ENCODE data around the gene FAM3B. TPM values are rescaled to one million over a fixed set of nuclear protein-coding genes. Genes with fewer than 3 reads are reported as not detected.

Gene FAM3B, protein sequence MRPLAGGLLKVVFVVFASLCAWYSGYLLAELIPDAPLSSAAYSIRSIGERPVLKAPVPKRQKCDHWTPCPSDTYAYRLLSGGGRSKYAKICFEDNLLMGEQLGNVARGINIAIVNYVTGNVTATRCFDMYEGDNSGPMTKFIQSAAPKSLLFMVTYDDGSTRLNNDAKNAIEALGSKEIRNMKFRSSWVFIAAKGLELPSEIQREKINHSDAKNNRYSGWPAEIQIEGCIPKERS
- 0.47 and 0.71 TPM in 2 replicates for total RNA-seq (2022)
- Bru-seq, nascent RNA: percentile 15 among the genes with signal in this experiment
- BruChase-seq, experiment 1, labeled RNA remaining after a 6-hour chase: percentile 8 among the genes with signal in this experiment
- BruChase-seq, experiment 2, labeled RNA remaining after a 2-hour chase: percentile 18 among the genes with signal in this experiment
- long read RNA-seq: 0 reads

DNA sequence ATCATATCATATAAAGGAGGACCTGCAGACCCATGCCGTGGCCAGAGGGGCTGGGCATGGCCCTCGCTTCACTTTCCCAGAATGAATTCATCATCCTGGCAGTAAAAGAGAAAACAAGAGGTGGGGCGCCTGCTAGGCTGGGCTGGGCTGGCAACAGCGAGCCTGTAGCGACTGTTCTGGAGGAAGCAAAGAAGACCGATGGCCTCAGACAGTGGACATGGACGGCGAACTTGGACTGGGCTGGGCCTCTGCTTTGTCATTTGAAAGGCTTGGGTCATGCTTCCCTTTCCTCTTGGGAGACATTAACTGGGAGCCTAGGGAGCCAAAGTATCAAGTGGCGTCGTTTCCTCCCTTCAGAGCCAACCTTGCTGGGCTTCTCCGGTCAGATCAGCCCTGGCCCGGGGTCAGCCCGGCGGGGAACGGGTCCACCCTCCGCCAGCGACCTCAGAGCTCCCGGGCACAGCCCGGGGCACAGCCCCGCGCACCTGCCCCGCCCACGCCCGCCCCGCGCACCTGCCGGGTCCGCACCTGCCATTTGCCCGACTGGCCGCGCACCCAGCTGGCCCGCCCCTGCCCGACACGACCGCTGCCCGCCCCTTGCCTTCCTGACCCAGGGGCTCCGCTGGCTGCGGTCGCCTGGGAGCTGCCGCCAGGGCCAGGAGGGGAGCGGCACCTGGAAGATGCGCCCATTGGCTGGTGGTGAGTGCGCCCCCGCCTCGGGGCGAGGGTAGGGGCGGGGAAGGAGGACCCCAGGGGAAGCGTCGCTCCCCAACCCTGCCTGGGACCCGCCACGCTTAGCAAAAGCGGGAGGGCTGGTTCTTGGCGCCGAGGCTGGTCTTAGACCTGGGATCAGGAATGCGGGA lies at the start of gene FAM3B:
FAM3B (plus strand) TSS at position 602 of the 863 bp plus-strand sequence; CDS start at position 681, 79 bp downstream.
- peaks cover 5% of the 10 kb centered on the region for H3K36me3 Mint-ChIP-seq (ENCODE audit: insufficient read depth, unreplicated experiment)
- CTCF ChIA-PET: no interaction called here
- H3K4me1 Mint-ChIP-seq (ENCODE audit: low read depth, unreplicated experiment): no peaks in the 10 kb centered on the region
- H3K27me3 Mint-ChIP-seq (ENCODE audit: unreplicated experiment): peaks cover 47% of the 10 kb centered on the region
- H3K9me3 Mint-ChIP-seq (ENCODE audit: low read depth, unreplicated experiment): no peaks in the 10 kb centered on the region
- DNase-seq: peak; percentile 26
- TF ChIP-seq, protein P1, sequence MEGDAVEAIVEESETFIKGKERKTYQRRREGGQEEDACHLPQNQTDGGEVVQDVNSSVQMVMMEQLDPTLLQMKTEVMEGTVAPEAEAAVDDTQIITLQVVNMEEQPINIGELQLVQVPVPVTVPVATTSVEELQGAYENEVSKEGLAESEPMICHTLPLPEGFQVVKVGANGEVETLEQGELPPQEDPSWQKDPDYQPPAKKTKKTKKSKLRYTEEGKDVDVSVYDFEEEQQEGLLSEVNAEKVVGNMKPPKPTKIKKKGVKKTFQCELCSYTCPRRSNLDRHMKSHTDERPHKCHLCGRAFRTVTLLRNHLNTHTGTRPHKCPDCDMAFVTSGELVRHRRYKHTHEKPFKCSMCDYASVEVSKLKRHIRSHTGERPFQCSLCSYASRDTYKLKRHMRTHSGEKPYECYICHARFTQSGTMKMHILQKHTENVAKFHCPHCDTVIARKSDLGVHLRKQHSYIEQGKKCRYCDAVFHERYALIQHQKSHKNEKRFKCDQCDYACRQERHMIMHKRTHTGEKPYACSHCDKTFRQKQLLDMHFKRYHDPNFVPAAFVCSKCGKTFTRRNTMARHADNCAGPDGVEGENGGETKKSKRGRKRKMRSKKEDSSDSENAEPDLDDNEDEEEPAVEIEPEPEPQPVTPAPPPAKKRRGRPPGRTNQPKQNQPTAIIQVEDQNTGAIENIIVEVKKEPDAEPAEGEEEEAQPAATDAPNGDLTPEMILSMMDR (IDR thresholded peaks at IDR 0.05; ENCODE audit: unreplicated experiment): no peak
- H3K27ac Mint-ChIP-seq (ENCODE audit: unreplicated experiment): no peak within 1 kb of the TSS
- H3K4me3 Mint-ChIP-seq (ENCODE audit: low read depth, unreplicated experiment): peak within 1 kb of the TSS; percentile 50
- intact Hi-C loops (cut with micrococcal nuclease; ENCODE audit: unreplicated experiment): no loop called here
- BruUV-seq (replicated peaks): no TSS peak

DNA sequence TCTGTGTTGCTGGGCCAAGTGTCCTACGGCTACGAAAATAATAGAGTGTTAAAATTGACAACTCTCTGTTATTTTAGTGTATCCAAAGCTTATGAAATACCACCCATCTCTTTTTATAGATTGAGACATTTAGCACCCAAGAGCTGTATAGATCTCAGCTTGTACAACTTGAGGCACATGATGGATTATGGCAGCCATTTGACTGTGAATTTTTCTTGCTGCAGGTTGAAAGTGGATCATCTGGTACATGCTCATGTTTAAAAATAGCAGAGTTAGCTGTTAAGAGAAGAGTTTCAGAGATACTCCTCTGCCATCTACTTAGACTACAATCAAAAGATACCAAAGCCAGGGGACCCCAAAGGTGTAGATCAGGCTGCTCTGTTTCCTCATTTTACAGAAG lies 49.3 kb upstream of the FAM3B start:
- Mint-ChIP-seq H3K4me1 (ENCODE audit: low read depth, unreplicated experiment) (no peaks in the 10 kb centered on the region), H3K27ac (ENCODE audit: unreplicated experiment) (no peak overlapping the region), H3K9me3 (ENCODE audit: low read depth, unreplicated experiment) (no peaks in the 10 kb centered on the region), H3K36me3 (ENCODE audit: insufficient read depth, unreplicated experiment) (no peaks in the 10 kb centered on the region), H3K4me3 (ENCODE audit: low read depth, unreplicated experiment) (no peak overlapping the region), H3K27me3 (ENCODE audit: unreplicated experiment) (no peaks in the 10 kb centered on the region)
- CTCF ChIA-PET: no interaction called here
- DNase-seq: no peak
- intact Hi-C loops (cut with micrococcal nuclease; ENCODE audit: unreplicated experiment): no loop called here
- TF ChIP-seq, protein P1 (IDR thresholded peaks at IDR 0.05; ENCODE audit: unreplicated experiment): no peak
- BruUV-seq (replicated peaks): no TSS peak

DNA sequence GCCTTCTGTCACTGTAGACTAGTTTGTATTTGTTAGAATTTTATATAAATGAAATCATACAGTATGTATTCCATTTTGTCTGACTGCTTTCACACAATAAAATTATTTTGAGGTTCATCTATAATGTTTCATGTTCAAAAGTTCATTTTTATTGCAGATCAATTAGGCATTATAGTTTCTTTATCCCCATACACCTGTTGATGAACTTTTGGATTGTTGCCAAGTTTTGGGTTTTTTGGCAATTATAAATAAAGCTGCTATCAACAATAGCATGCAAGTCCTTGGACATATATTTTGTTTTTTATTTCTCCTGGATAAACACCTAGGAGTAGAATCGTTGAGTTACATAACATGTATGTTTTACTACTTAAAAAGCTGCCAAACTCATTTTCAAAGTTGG lies 47.1 kb upstream of the FAM3B start:
- Mint-ChIP-seq H3K9me3 (ENCODE audit: low read depth, unreplicated experiment) (no peaks in the 10 kb centered on the region), H3K4me3 (ENCODE audit: low read depth, unreplicated experiment) (no peak overlapping the region), H3K36me3 (ENCODE audit: insufficient read depth, unreplicated experiment) (no peaks in the 10 kb centered on the region), H3K27me3 (ENCODE audit: unreplicated experiment) (no peaks in the 10 kb centered on the region), H3K27ac (ENCODE audit: unreplicated experiment) (no peak overlapping the region), H3K4me1 (ENCODE audit: low read depth, unreplicated experiment) (no peaks in the 10 kb centered on the region)
- intact Hi-C loops (cut with micrococcal nuclease; ENCODE audit: unreplicated experiment): no loop called here
- no peak for DNase-seq
- BruUV-seq (replicated peaks): no TSS peak
- TF ChIP-seq, protein P1 (IDR thresholded peaks at IDR 0.05; ENCODE audit: unreplicated experiment): no peak
- CTCF ChIA-PET: no interaction called here

DNA sequence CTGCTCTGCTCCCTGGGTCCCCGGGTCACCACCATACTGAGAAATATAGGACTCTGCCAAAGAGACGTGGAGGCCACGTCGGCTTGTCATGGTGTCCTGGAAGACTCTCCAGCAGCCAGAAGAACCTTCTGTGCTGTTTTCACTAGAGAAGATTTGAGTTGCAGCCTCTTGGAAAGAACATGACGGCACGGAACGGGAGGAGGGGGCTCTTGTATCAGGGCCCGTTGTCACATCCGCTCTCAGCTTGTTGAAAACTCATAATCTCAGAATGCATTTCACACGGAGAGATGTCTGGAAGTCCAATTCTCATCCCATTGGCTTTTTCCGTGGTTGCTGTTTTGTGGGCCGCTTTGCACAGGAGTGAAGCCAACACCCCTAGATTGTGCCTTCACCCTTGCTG lies 39.4 kb upstream of the FAM3B start:
- Mint-ChIP-seq H3K27me3 (ENCODE audit: unreplicated experiment) (no peaks in the 10 kb centered on the region), H3K4me1 (ENCODE audit: low read depth, unreplicated experiment) (no peaks in the 10 kb centered on the region), H3K27ac (ENCODE audit: unreplicated experiment) (no peak overlapping the region), H3K36me3 (ENCODE audit: insufficient read depth, unreplicated experiment) (peaks cover 4% of the 10 kb centered on the region), H3K4me3 (ENCODE audit: low read depth, unreplicated experiment) (no peak overlapping the region), H3K9me3 (ENCODE audit: low read depth, unreplicated experiment) (no peaks in the 10 kb centered on the region)
- intact Hi-C loops (cut with micrococcal nuclease; ENCODE audit: unreplicated experiment): no loop called here
- no TSS peak for BruUV-seq (replicated peaks)
- DNase-seq: no peak
- CTCF ChIA-PET: no interaction called here
- TF ChIP-seq, protein P1 (IDR thresholded peaks at IDR 0.05; ENCODE audit: unreplicated experiment): no peak
